HG03139 (cell line): Measurements from ENCODE around the gene DOK6.

Experiments
- ATAC-seq: cut with Tn5 transposase; IDR thresholded peaks from one replicate; pipeline ENCODE4 v1.9.1; 2021; ENCODE audit not compliant: unreplicated experiment

DOK6 gene

GRCh38 chr18:69895066-69896047, 494.7 kb downstream of the DOK6 start:
- ATAC-seq, result no peak

GRCh38 chr18:69897397-69898108, 496.9 kb downstream of the DOK6 start:
- ATAC-seq, result peak; percentile 35

GRCh38 chr18:69898241-69898861, 497.7 kb downstream of the DOK6 start:
- ATAC-seq, result peak; percentile 71
